Hematopoietic multipotent progenitor cell (in vitro differentiated cells): ENCODE results near the gene UTP11. TPM values are rescaled to one million over a fixed set of nuclear protein-coding genes. Genes with fewer than 3 reads are reported as not detected.
"Not testable (repeated sequence)": the region's sequence is repeated elsewhere in the genome, so short reads cannot be mapped to it uniquely, and the experiment has no call there.

Experiments used
- DNase-seq, 3 donors: peaks; one replicate each; pipeline ENCODE4 v3.0.0-alpha.2; 2011 to 2015; ENCODE audit warnings: low read depth in 2 of 3, low spot score in 2 of 3
- total RNA-seq: library from RNA; depleted of rRNA; stranded (reverse); fragments of >200 nt; gene quantifications from one replicate; pipeline ENCODE4 v1.2.3, GENCODE V29; 2012

The UTP11 gene
- 11.3 TPM for total RNA-seq

GRCh38 chr1:38012363-38013226 lies at the start of gene UTP11:
Gene UTP11 (plus strand): TSS chr1:38012734. CDS start chr1:38012803, 69 bp downstream.
- DNase-seq, result peak; percentile 80 to 98 (median 96)

GRCh38 chr1:37964106-37964505 lies 48.4 kb upstream of the UTP11 start:
- not testable (repeated sequence) for DNase-seq

GRCh38 chr1:37965301-37965700 lies 47.2 kb upstream of the UTP11 start:
- no peak for DNase-seq

- not testable (repeated sequence) for DNase-seq
Measured at GRCh38 chr1:37973684-37974083, 38.9 kb upstream of the UTP11 start.

- DNase-seq, result no peak
Measured at GRCh38 chr1:37974567-37974966, 38.0 kb upstream of the UTP11 start.

GRCh38 chr1:37975083-37975482 lies 37.5 kb upstream of the UTP11 start:
- DNase-seq, result peak in 2 of 3 donors; percentile 34 to 67

- DNase-seq, result no peak
Measured at GRCh38 chr1:37978541-37978940, 34.0 kb upstream of the UTP11 start.

GRCh38 chr1:37983546-37983945 lies 29.0 kb upstream of the UTP11 start:
- DNase-seq, result no peak

GRCh38 chr1:37987679-37988078 lies 24.9 kb upstream of the UTP11 start:
- no peak for DNase-seq

GRCh38 chr1:37989361-37989930 lies 23.1 kb upstream of the UTP11 start:
- peak in 1 of 3 donors; percentile 38 for DNase-seq

- no peak for DNase-seq
Measured at GRCh38 chr1:37994886-37995566, 17.5 kb upstream of the UTP11 start.

GRCh38 chr1:37995751-37996345 lies 16.7 kb upstream of the UTP11 start:
- peak in 1 of 3 donors; percentile 47 for DNase-seq

- no peak for DNase-seq
Measured at GRCh38 chr1:37997256-37998088, 15.1 kb upstream of the UTP11 start.

GRCh38 chr1:37998089-37998808 lies 14.3 kb upstream of the UTP11 start:
- DNase-seq, result no peak

GRCh38 chr1:37998913-37999429 lies 13.6 kb upstream of the UTP11 start:
- DNase-seq, result no peak

GRCh38 chr1:37999430-38000232 lies 12.9 kb upstream of the UTP11 start:
- DNase-seq, result peak in 2 of 3 donors; percentile 61 to 85

GRCh38 chr1:38000233-38000528 lies 12.4 kb upstream of the UTP11 start:
- no peak for DNase-seq

GRCh38 chr1:38000529-38001455 lies 11.7 kb upstream of the UTP11 start:
- DNase-seq, result peak in 2 of 3 donors; percentile 70 to 82
